ENCODE results near the gene UNC45A.

Gene UNC45A

GRCh38 chr15:90994417-90995311, 59.6 kb downstream of the UNC45A start, which contains the start of gene PRC1:
Gene PRC1, minus strand, starts transcription at chr15:90994535. Its CDS starts 118 bp downstream, at chr15:90994417.
- FAIRE-seq, result peak; percentile 89
- peak; percentile 97 for DNase-seq (ENCODE audit: insufficient read length, low spot score)

- FAIRE-seq, result no peak
- no peak for DNase-seq (ENCODE audit: insufficient read length, low spot score)
Observed at GRCh38 chr15:90998737-90999136, 63.7 kb downstream of the UNC45A start.

- no peak for FAIRE-seq
- no peak for DNase-seq (ENCODE audit: insufficient read length, low spot score)
Observed at GRCh38 chr15:91001209-91001608, 66.1 kb downstream of the UNC45A start.

All from GM19239 (cell line).